ENCODE results near the gene MOGAT1. TPM values are rescaled to one million over a fixed set of nuclear protein-coding genes. Genes with fewer than 3 reads are reported as not detected.
A peak's percentile ranks its signal among the peaks of the same experiment; 100 is the strongest.

Gene MOGAT1
- total and polyA plus RNA-seq, 9 of the 15 experiments (the other 6 are each of a cell fraction or from before 2014, with no cell fraction given): not detected

- TF ChIP-seq KLF13 (tag; IDR thresholded peaks at IDR 0.05; ENCODE audit: borderline replicate concordance, low read depth) (peak; percentile 85), ZBTB26 (CRISPR knock-in tag; IDR thresholded peaks at IDR 0.05) (no peak), SLC30A9 (CRISPR knock-in tag; IDR thresholded peaks at IDR 0.05) (no peak), ZNF699 (CRISPR knock-in tag; IDR thresholded peaks at IDR 0.05; ENCODE audit: insufficient replicate concordance) (no peak), OTX1 (CRISPR knock-in tag; IDR thresholded peaks at IDR 0.05) (no peak), HDAC2 (IDR thresholded peaks at IDR 0.05) (no peak; the same call in 1 of the 2 replicates), NKRF (IDR thresholded peaks at IDR 0.05; ENCODE audit: borderline replicate concordance) (peak; percentile 96), CHD2 (IDR thresholded peaks at IDR 0.05; ENCODE audit: low read depth, low read length) (no peak), BCOR (IDR thresholded peaks at IDR 0.05) (no peak), CEBPB (tag; IDR thresholded peaks at IDR 0.05) (no peak), CBFA2T2 (conservative IDR thresholded peaks at IDR 0.05) (no peak), SIN3B (IDR thresholded peaks at IDR 0.05; ENCODE audit: low read depth) (peak; percentile 52; the same call in 1 of the 2 replicates), SMARCE1 (IDR thresholded peaks at IDR 0.05) (no peak), TCFL5 (CRISPR knock-in tag; conservative IDR thresholded peaks at IDR 0.05) (no peak), RCOR1 (IDR thresholded peaks at IDR 0.05; ENCODE audit: borderline replicate concordance in 1 of 2, low read depth in 2 of 2, low read length in 2 of 2) (no peak), ZNF124 (CRISPR knock-in tag; IDR thresholded peaks at IDR 0.05) (no peak), POLR2H (tag; IDR thresholded peaks at IDR 0.05; ENCODE audit: low read depth) (no peak), BRF1 (IDR thresholded peaks at IDR 0.05; ENCODE audit: borderline replicate concordance, extremely low read depth, insufficient read length) (no peak), GABPB2 (CRISPR knock-in tag; conservative IDR thresholded peaks at IDR 0.05) (no peak), ZNF644 (tag; IDR thresholded peaks at IDR 0.05; ENCODE audit: low read depth) (no peak), USF1 (CRISPR knock-in tag; IDR thresholded peaks at IDR 0.05) (peak; percentile 29; the same call in 1 of the 2 replicates), CTBP1 (IDR thresholded peaks at IDR 0.05; ENCODE audit: borderline replicate concordance) (no peak), HMGN3 (IDR thresholded peaks at IDR 0.05; ENCODE audit: borderline replicate concordance, extremely low read depth, insufficient read length, low read depth, low read length) (no peak), RBM22 (IDR thresholded peaks at IDR 0.05; ENCODE audit: low read depth, low read length, poor library complexity, severe bottlenecking) (no peak), FOXK1 (CRISPR knock-in tag; IDR thresholded peaks at IDR 0.05; ENCODE audit: borderline replicate concordance) (no peak), CBX8 (IDR thresholded peaks at IDR 0.05; ENCODE audit: borderline replicate concordance, extremely low read depth, low read depth, low read length, poor library complexity, severe bottlenecking) (no peak), MAFF (IDR thresholded peaks at IDR 0.05; ENCODE audit: low read length) (no peak)
Observed at GRCh38 chr2:222655787-222656525, 15.5 kb upstream of the MOGAT1 start, which contains the start of gene FARSB (continued).
